MCF 10A (cell line): Measurements from ENCODE around the gene ARFGAP3. TPM values are rescaled to one million over a fixed set of nuclear protein-coding genes. Genes with fewer than 3 reads are reported as not detected.

Experiments used
- BruUV-seq: library from RNA; stranded (reverse); fragments of 400-500 nt; replicated peaks from 2 replicates; lab custom pipeline; 2021; lab: Mats Ljungman, UMichigan
- CTCF ChIA-PET: fragments of 300-600 bp; sonication (Branson Sonifier 250); formaldehyde crosslinking; extraction: SDS; loops from one replicate; lab custom pipeline; 2021; ENCODE audit warnings: antibody characterized with exemption, inconsistent platforms; lab: Yijun Ruan, JAX
- POLR2A ChIA-PET: fragments of 300-600, 350-650 bp; sonication (Branson Sonifier 250); formaldehyde crosslinking; extraction: SDS; loops from one replicate; lab custom pipeline; 2020; ENCODE audit warnings: antibody characterized with exemption, inconsistent platforms; lab: Yijun Ruan, JAX
- DNase-seq: peaks from one replicate; pipeline ENCODE4 v3.0.0-alpha.2; 2018; ENCODE audit not compliant: unreplicated experiment
- H3K27ac Mint-ChIP-seq: one replicate; pipeline ENCODE4 v1.8.0; 2022; ENCODE audit warnings: mild to moderate bottlenecking, low read depth, mixed read lengths; ENCODE audit not compliant: unreplicated experiment
- H3K27me3 Mint-ChIP-seq: one replicate; pipeline ENCODE4 v1.8.0; 2022; ENCODE audit warnings: mixed read lengths; ENCODE audit not compliant: insufficient read depth, unreplicated experiment
- H3K36me3 Mint-ChIP-seq: one replicate; pipeline ENCODE4 v1.8.0; 2022; ENCODE audit warnings: mild to moderate bottlenecking, moderate library complexity, mixed read lengths; ENCODE audit not compliant: insufficient read depth, unreplicated experiment
- H3K4me1 Mint-ChIP-seq: one replicate; pipeline ENCODE4 v1.8.0; 2022; ENCODE audit warnings: mixed read lengths; ENCODE audit not compliant: insufficient read depth, unreplicated experiment
- H3K4me3 Mint-ChIP-seq: one replicate; pipeline ENCODE4 v1.8.0; 2022; ENCODE audit warnings: mild to moderate bottlenecking, moderate library complexity, mixed read lengths; ENCODE audit not compliant: unreplicated experiment
- H3K9me3 Mint-ChIP-seq: one replicate; pipeline ENCODE4 v1.8.0; 2022; ENCODE audit warnings: mixed read lengths; ENCODE audit not compliant: unreplicated experiment
- intact Hi-C: fragments of 100-400 bp; cut with micrococcal nuclease; formaldehyde crosslinking; loops from 2 replicates; pipeline ENCODE4 v1.14.1; 2022
- total RNA-seq: library from RNA; stranded (reverse); gene quantifications from 2 replicates; pipeline ENCODE4 v1.2.3, GENCODE V29; 2022
- TF ChIP-seq, protein P1 (sequence below): fragments of 200-600 bp; IDR thresholded peaks from one replicate; pipeline ENCODE4 v1.8.0; 2022; ENCODE audit warnings: antibody characterized with exemption, mild to moderate bottlenecking; ENCODE audit not compliant: unreplicated experiment

Gene ARFGAP3
- total RNA-seq, 1 experiment from 2014 or later: 67.1 TPM

- intact Hi-C loops: no loop called here
- peaks cover 5% of the 10 kb centered on the region for H3K4me1 Mint-ChIP-seq
- no peaks in the 10 kb centered on the region for H3K9me3 Mint-ChIP-seq
- no peaks in the 10 kb centered on the region for H3K27me3 Mint-ChIP-seq
- peak overlapping the region; percentile 51 for H3K27ac Mint-ChIP-seq
- TF ChIP-seq, protein P1, sequence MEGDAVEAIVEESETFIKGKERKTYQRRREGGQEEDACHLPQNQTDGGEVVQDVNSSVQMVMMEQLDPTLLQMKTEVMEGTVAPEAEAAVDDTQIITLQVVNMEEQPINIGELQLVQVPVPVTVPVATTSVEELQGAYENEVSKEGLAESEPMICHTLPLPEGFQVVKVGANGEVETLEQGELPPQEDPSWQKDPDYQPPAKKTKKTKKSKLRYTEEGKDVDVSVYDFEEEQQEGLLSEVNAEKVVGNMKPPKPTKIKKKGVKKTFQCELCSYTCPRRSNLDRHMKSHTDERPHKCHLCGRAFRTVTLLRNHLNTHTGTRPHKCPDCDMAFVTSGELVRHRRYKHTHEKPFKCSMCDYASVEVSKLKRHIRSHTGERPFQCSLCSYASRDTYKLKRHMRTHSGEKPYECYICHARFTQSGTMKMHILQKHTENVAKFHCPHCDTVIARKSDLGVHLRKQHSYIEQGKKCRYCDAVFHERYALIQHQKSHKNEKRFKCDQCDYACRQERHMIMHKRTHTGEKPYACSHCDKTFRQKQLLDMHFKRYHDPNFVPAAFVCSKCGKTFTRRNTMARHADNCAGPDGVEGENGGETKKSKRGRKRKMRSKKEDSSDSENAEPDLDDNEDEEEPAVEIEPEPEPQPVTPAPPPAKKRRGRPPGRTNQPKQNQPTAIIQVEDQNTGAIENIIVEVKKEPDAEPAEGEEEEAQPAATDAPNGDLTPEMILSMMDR: no peak
- ChIA-PET CTCF (no interaction called here), POLR2A (interaction anchor here (0.9 kb wide), 1 partner anchor 9 kb away, joined by 3 read pairs; no protein-coding TSS in a partner anchor)
- no peaks in the 10 kb centered on the region for H3K36me3 Mint-ChIP-seq
- H3K4me3 Mint-ChIP-seq: no peak overlapping the region
- BruUV-seq: no TSS peak
- DNase-seq: no peak
Measured at GRCh38 chr22:42770448-42770726, 86.7 kb downstream of the ARFGAP3 start.

DNA sequence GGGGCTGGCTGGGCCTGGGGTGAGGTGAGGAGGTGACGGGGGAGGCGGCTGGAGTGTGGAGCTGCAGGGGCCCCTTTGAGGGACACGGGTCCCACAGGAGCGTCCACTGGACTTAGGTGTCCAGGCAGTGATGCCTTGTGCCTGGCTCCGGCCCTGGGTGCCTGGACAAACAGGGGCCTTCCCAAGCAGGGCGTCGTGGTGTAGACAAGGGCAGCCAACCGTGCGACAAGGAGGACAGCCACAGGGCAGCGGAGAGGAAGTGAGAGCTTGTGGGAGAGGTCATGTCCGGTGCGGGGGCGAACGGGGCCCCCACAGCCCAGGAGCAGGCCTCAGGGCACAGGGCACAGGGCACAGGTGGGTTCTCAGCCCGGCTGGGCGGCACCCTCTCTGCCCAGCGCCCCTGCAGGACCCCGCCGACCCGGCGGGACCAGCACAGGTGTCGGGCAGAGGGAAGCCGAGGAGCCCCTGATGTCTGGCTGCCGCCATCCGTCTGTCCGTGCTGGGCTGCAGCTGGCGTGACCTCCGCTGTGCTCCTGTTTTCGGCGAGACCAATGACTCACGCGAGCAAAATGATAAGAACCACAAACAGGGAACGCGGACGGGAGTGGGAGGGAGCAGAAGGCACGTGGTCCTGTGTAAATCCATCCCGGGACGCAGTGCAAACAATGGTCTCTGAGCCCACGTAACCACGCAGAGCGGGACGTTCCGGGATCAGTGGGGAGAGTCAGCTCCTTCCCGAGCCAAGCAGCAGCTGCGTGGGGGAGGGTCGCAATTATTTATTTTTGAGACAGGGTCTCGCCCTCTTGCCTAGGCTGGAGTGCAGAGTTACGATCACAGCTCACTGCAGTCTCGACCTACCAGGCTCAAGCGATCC lies 87.3 kb downstream of the ARFGAP3 start:
- intact Hi-C loops: no loop called here
- Mint-ChIP-seq H3K4me3 (no peak overlapping the region), H3K4me1 (peaks cover 5% of the 10 kb centered on the region), H3K36me3 (no peaks in the 10 kb centered on the region), H3K27ac (no peak overlapping the region), H3K27me3 (no peaks in the 10 kb centered on the region), H3K9me3 (no peaks in the 10 kb centered on the region)
- POLR2A ChIA-PET: interaction anchor here (0.6 kb wide), 1 partner anchor 9 kb away, joined by 3 read pairs; no protein-coding TSS in a partner anchor
- no TSS peak for BruUV-seq
- no peak for DNase-seq
- TF ChIP-seq, protein P1: no peak
- CTCF ChIA-PET: no interaction called here

GRCh38 chr22:42769238-42769573 lies 87.9 kb downstream of the ARFGAP3 start:
- no peak for DNase-seq
- H3K4me3 Mint-ChIP-seq: no peak overlapping the region
- H3K27ac Mint-ChIP-seq: no peak overlapping the region
- no TSS peak for BruUV-seq
- peaks cover 5% of the 10 kb centered on the region for H3K4me1 Mint-ChIP-seq
- ChIA-PET POLR2A (interaction anchor here (0.6 kb wide), 1 partner anchor 9 kb away, joined by 3 read pairs; no protein-coding TSS in a partner anchor), CTCF (no interaction called here)
- H3K36me3 Mint-ChIP-seq: no peaks in the 10 kb centered on the region
- no peaks in the 10 kb centered on the region for H3K9me3 Mint-ChIP-seq
- TF ChIP-seq, protein P1: no peak
- H3K27me3 Mint-ChIP-seq: no peaks in the 10 kb centered on the region
- intact Hi-C loops: no loop called here

DNA sequence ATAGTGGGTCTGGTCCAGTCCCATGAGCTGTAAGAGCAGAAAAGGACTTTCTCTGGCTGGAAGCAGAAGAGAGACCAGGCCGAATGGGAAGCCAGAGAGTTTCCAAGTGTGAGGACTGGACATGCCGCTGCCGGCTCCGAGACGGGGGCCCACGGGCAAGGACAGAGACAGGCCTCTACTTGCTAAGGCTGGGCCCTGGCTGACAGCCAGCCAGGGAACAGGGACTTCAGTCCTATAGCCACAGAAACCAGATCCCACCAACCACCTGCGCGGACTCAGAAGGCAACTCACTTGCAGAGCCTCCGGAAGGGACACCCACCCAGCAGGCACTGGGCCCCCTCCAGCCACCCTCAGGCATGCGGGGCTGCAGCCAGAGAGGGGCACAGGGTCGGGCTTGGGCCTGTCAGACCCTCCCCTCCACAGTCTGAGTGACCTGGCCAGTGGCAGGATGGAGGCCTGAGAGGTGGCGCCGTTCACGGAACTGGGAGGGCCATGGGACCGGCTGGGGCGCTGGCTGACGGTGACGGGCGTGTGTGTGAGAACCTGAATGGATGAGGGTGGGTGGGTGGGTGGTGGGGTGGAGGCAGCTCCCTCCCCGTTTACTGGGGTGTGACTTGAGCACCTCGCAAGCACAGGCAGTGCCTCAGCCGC lies 88.6 kb downstream of the ARFGAP3 start:
- Mint-ChIP-seq H3K4me3 (no peak overlapping the region), H3K9me3 (no peaks in the 10 kb centered on the region), H3K27ac (peak overlapping the region; percentile 28), H3K4me1 (peaks cover 5% of the 10 kb centered on the region), H3K27me3 (no peaks in the 10 kb centered on the region), H3K36me3 (no peaks in the 10 kb centered on the region)
- POLR2A ChIA-PET: interaction anchor here (1.2 to 1.6 kb wide), 3 partner anchors 11 to 48 kb away, joined by 3 to 7 read pairs (median 4); no protein-coding TSS in a partner anchor
- DNase-seq: peak; percentile 60
- no TSS peak for BruUV-seq
- CTCF ChIA-PET: interaction anchor here (0.6 to 1.6 kb wide), 5 partner anchors 11 to 199 kb away, joined by 3 to 6 read pairs (median 4); no protein-coding TSS in a partner anchor
- intact Hi-C loops: no loop called here
- TF ChIP-seq, protein P1: no peak
